ENCODE results near the gene ACADVL. TPM values are rescaled to one million over a fixed set of nuclear protein-coding genes. Genes with fewer than 3 reads are reported as not detected.
A peak's percentile ranks its signal among the peaks of the same experiment; 100 is the strongest.

The ACADVL gene
- total and polyA plus RNA-seq, 4 donors: 185 to 1,301 (median 1,109) TPM

GRCh38 chr17:7191069-7191468 lies 28.7 kb upstream of the ACADVL start:
- Histone ChIP-seq H3K9ac (ENCODE audit: low read depth in 1 of 2, low read length in 2 of 2) (no peak overlapping the region), H3K27me3 (ENCODE audit: control insufficient read depth in 4 of 4, insufficient read depth in 4 of 4, low read length in 3 of 4) (no peaks in the 10 kb centered on the region), H3K4me3 (ENCODE audit: low read depth in 1 of 3, low read length in 3 of 3) (no peak overlapping the region), H3K36me3 (ENCODE audit: control insufficient read depth in 4 of 4, insufficient read depth in 3 of 4, low read depth in 1 of 4, low read length in 3 of 4) (peaks cover 0 to 5% (median under 1%) of the 10 kb centered on the region in 4 donors), H3K9me3 (ENCODE audit: control insufficient read depth in 4 of 4, low read length in 3 of 4) (no peaks in the 10 kb centered on the region), H3K4me1 (ENCODE audit: control insufficient read depth in 4 of 4, insufficient read depth in 4 of 4, low read length in 3 of 4) (peaks cover 0 to 3% (median 0%) of the 10 kb centered on the region in 4 donors), H3K27ac (ENCODE audit: low read depth in 1 of 2, low read length in 2 of 2) (no peak overlapping the region)
- no peak for DNase-seq (ENCODE audit: low spot score)
- 95% methylated on average over 12 of the region's 12 CpGs for WGBS
- TF ChIP-seq SP1 (IDR thresholded peaks at IDR 0.05) (no peak), TAF1 (conservative IDR thresholded peaks at IDR 0.05) (no peak), RXRA (IDR thresholded peaks at IDR 0.05) (no peak), JUND (IDR thresholded peaks at IDR 0.05) (no peak), RAD21 (IDR thresholded peaks at IDR 0.05) (no peak), FOXA2 (IDR thresholded peaks at IDR 0.05) (no peak), NR2F2 (IDR thresholded peaks at IDR 0.05) (no peak), ATF3 (IDR thresholded peaks at IDR 0.05) (no peak), ZBTB33 (IDR thresholded peaks at IDR 0.05) (no peak), HNF4G (IDR thresholded peaks at IDR 0.05) (no peak)
- TF ChIP-seq, protein P1, sequence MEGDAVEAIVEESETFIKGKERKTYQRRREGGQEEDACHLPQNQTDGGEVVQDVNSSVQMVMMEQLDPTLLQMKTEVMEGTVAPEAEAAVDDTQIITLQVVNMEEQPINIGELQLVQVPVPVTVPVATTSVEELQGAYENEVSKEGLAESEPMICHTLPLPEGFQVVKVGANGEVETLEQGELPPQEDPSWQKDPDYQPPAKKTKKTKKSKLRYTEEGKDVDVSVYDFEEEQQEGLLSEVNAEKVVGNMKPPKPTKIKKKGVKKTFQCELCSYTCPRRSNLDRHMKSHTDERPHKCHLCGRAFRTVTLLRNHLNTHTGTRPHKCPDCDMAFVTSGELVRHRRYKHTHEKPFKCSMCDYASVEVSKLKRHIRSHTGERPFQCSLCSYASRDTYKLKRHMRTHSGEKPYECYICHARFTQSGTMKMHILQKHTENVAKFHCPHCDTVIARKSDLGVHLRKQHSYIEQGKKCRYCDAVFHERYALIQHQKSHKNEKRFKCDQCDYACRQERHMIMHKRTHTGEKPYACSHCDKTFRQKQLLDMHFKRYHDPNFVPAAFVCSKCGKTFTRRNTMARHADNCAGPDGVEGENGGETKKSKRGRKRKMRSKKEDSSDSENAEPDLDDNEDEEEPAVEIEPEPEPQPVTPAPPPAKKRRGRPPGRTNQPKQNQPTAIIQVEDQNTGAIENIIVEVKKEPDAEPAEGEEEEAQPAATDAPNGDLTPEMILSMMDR (IDR thresholded peaks at IDR 0.05; ENCODE audit: low read depth, low read length, missing input control): no peak
- TF ChIP-seq, protein P2, sequence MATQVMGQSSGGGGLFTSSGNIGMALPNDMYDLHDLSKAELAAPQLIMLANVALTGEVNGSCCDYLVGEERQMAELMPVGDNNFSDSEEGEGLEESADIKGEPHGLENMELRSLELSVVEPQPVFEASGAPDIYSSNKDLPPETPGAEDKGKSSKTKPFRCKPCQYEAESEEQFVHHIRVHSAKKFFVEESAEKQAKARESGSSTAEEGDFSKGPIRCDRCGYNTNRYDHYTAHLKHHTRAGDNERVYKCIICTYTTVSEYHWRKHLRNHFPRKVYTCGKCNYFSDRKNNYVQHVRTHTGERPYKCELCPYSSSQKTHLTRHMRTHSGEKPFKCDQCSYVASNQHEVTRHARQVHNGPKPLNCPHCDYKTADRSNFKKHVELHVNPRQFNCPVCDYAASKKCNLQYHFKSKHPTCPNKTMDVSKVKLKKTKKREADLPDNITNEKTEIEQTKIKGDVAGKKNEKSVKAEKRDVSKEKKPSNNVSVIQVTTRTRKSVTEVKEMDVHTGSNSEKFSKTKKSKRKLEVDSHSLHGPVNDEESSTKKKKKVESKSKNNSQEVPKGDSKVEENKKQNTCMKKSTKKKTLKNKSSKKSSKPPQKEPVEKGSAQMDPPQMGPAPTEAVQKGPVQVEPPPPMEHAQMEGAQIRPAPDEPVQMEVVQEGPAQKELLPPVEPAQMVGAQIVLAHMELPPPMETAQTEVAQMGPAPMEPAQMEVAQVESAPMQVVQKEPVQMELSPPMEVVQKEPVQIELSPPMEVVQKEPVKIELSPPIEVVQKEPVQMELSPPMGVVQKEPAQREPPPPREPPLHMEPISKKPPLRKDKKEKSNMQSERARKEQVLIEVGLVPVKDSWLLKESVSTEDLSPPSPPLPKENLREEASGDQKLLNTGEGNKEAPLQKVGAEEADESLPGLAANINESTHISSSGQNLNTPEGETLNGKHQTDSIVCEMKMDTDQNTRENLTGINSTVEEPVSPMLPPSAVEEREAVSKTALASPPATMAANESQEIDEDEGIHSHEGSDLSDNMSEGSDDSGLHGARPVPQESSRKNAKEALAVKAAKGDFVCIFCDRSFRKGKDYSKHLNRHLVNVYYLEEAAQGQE (IDR thresholded peaks at IDR 0.05): no peak

- no peaks in the 10 kb centered on the region for H3K9me3 ChIP-seq (ENCODE audit: control insufficient read depth in 4 of 4, low read length in 3 of 4)
- peaks cover 0 to 8% (median 2%) of the 10 kb centered on the region in 4 donors for H3K36me3 ChIP-seq (ENCODE audit: control insufficient read depth in 4 of 4, insufficient read depth in 3 of 4, low read depth in 1 of 4, low read length in 3 of 4)
- no peak overlapping the region for H3K4me3 ChIP-seq (ENCODE audit: low read depth in 1 of 3, low read length in 3 of 3)
- H3K27me3 ChIP-seq (ENCODE audit: control insufficient read depth in 4 of 4, insufficient read depth in 4 of 4, low read length in 3 of 4): no peaks in the 10 kb centered on the region
- TF ChIP-seq HNF4G (IDR thresholded peaks at IDR 0.05): no peak
- TF ChIP-seq, protein P2 (IDR thresholded peaks at IDR 0.05): peak; percentile 84
- WGBS: 76% methylated on average over 26 of the region's 26 CpGs
- DNase-seq (ENCODE audit: low spot score): peak; percentile 57
- no peak overlapping the region for H3K27ac ChIP-seq (ENCODE audit: low read depth in 1 of 2, low read length in 2 of 2)
- H3K9ac ChIP-seq (ENCODE audit: low read depth in 1 of 2, low read length in 2 of 2): no peak overlapping the region
- H3K4me1 ChIP-seq (ENCODE audit: control insufficient read depth in 4 of 4, insufficient read depth in 4 of 4, low read length in 3 of 4): no peaks in the 10 kb centered on the region
These were observed 28.0 kb upstream of the ACADVL start for GRCh38 chr17:7191571-7192270.

All from liver (tissue), 9 donors.